Epithelial cell of esophagus (primary cell): ENCODE measurements around the gene RARRES1.

Source experiments
- DNase-seq: peaks from one replicate; pipeline ENCODE4 v3.0.0; 2010; ENCODE audit warnings: low read depth
- H3K4me3 ChIP-seq: 2 replicates; pipeline ENCODE4 v1.5.1; 2011; ENCODE audit warnings: mild to moderate bottlenecking, low read length, control low read depth
- CTCF ChIP-seq: IDR thresholded peaks from 2 replicates; pipeline ENCODE4 v1.5.1; 2011; ENCODE audit warnings: low read depth, mild to moderate bottlenecking, low read length, control low read depth, inconsistent platforms; ENCODE audit not compliant: insufficient read depth; ENCODE audit errors: missing control alignments

RARRES1 gene

GRCh38 chr3:158679547-158680000 is 52.7 kb downstream of the RARRES1 start:
- TF ChIP-seq CTCF: no peak
- peak; percentile 9 for DNase-seq
- H3K4me3 ChIP-seq: no peak overlapping the region

- TF ChIP-seq CTCF: no peak
- DNase-seq: no peak
- no peak overlapping the region for H3K4me3 ChIP-seq
Measured at GRCh38 chr3:158678687-158679086, 53.6 kb downstream of the RARRES1 start.

- DNase-seq: peak; percentile 91
- peak within 1 kb of the TSS; percentile 72 for H3K4me3 ChIP-seq
- TF ChIP-seq CTCF: peak; percentile 95
Measured at GRCh38 chr3:158672215-158673176, 59.8 kb downstream of the RARRES1 start, which contains the start of gene LXN. LXN (minus strand) TSS chr3:158672648; CDS start chr3:158672478, 170 bp downstream.

- H3K4me3 ChIP-seq: peak overlapping the region; percentile 72
- peak; percentile 2 for DNase-seq
Measured at GRCh38 chr3:158671821-158672214, 60.4 kb downstream of the RARRES1 start.

GRCh38 chr3:158668506-158668905 is 63.8 kb downstream of the RARRES1 start:
- no peak for TF ChIP-seq CTCF
- no peak overlapping the region for H3K4me3 ChIP-seq
- DNase-seq: no peak

More at GRCh38 chr3:158671821-158672214, 60.4 kb downstream of the RARRES1 start:
- TF ChIP-seq CTCF: no peak

GRCh38 chr3:158666416-158666815 is 65.8 kb downstream of the RARRES1 start:
- no peak for DNase-seq
- no peak for TF ChIP-seq CTCF
- H3K4me3 ChIP-seq: no peak overlapping the region

GRCh38 chr3:158663832-158664231 is 68.4 kb downstream of the RARRES1 start:
- no peak for DNase-seq
- TF ChIP-seq CTCF: no peak

More at GRCh38 chr3:158663832-158664231, 68.4 kb downstream of the RARRES1 start:
- no peak overlapping the region for H3K4me3 ChIP-seq
